ENCODE data around the gene TRAK1. TPM values are rescaled to one million over a fixed set of nuclear protein-coding genes. Genes with fewer than 3 reads are reported as not detected.

The TRAK1 gene
- total RNA-seq, 1 experiment from 2014 or later: 41.0 TPM

DNA sequence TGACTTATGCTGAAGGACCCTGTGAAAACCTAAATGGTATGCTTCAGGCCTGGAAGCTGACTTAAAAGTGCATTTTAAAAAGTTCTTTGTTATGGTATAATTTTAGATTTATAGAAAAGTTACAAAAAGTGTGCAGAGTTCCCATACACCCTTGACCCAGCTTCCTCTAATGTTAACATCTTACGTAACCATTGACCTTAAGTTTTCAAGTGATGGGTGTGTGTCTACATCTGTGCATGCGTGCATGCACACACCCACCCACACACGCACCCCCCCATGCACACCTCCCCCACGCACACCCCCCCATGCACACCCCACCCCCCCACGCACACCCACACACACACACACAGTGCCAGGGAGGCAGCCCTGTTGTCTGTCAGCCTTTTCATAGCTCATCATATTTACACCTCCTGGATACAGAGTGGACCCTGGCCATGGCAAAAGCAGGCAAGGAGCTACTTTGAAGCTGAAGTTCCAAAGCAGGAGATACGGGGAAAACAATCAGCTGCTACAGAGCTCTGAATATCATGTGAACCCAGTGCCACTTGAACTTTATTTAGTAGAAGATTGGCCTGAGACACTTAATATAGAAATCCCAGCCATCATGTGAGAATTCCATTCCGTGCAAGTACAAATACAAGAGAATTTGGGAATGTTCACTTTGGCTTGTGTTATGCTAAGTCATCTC, 30.0 kb upstream of the TRAK1 start:
- CTCF ChIA-PET: interaction anchor here (1.6 kb wide), 1 partner anchor 63 kb away, joined by 5 read pairs; no protein-coding TSS in a partner anchor
- no peaks in the 10 kb centered on the region for H3K9me3 Mint-ChIP-seq

More for the DNA sequence above, 30.0 kb upstream of the TRAK1 start:
- Mint-ChIP-seq H3K4me1 (peaks cover 63% of the 10 kb centered on the region), H3K36me3 (no peaks in the 10 kb centered on the region), H3K27me3 (ENCODE audit: low read depth) (no peaks in the 10 kb centered on the region), H3K4me3 (no peak overlapping the region), H3K27ac (peak overlapping the region; percentile 92; the same call in 1 of the 2 replicates)
- ATAC-seq (no peak), DNase-seq (ENCODE audit: low spot score) (no peak)
- POLR2A ChIA-PET: no interaction called here
- TF ChIP-seq ZNF232 (CRISPR knock-in tag; IDR thresholded peaks at IDR 0.05) (no peak), ESRRA (CRISPR knock-in tag; IDR thresholded peaks at IDR 0.05; ENCODE audit: borderline replicate concordance) (no peak), SOX15 (CRISPR knock-in tag; IDR thresholded peaks at IDR 0.05) (no peak), OVOL2 (CRISPR knock-in tag; IDR thresholded peaks at IDR 0.05; ENCODE audit: borderline replicate concordance) (no peak), TEAD1 (CRISPR knock-in tag; IDR thresholded peaks at IDR 0.05) (no peak), ZBTB21 (CRISPR knock-in tag; IDR thresholded peaks at IDR 0.05; ENCODE audit: borderline replicate concordance) (no peak), NR1H2 (CRISPR knock-in tag; IDR thresholded peaks at IDR 0.05) (no peak), SMAD3 (CRISPR knock-in tag; IDR thresholded peaks at IDR 0.05; ENCODE audit: borderline replicate concordance) (no peak), CREB1 (CRISPR knock-in tag; IDR thresholded peaks at IDR 0.05) (no peak), ZNF317 (CRISPR knock-in tag; IDR thresholded peaks at IDR 0.05; ENCODE audit: borderline replicate concordance, low read depth) (no peak), TP53 (CRISPR knock-in tag; IDR thresholded peaks at IDR 0.05) (no peak), FOXJ3 (CRISPR knock-in tag; IDR thresholded peaks at IDR 0.05; ENCODE audit: borderline replicate concordance) (no peak)
- TF ChIP-seq, protein P1, sequence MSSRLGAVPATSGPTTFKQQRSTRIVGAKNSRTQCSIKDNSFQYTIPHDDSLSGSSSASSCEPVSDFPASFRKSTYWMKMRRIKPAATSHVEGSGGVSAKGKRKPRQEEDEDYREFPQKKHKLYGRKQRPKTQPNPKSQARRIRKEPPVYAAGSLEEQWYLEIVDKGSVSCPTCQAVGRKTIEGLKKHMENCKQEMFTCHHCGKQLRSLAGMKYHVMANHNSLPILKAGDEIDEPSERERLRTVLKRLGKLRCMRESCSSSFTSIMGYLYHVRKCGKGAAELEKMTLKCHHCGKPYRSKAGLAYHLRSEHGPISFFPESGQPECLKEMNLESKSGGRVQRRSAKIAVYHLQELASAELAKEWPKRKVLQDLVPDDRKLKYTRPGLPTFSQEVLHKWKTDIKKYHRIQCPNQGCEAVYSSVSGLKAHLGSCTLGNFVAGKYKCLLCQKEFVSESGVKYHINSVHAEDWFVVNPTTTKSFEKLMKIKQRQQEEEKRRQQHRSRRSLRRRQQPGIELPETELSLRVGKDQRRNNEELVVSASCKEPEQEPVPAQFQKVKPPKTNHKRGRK (CRISPR knock-in tag; IDR thresholded peaks at IDR 0.05; ENCODE audit: borderline replicate concordance): no peak
- TF ChIP-seq, protein P2, sequence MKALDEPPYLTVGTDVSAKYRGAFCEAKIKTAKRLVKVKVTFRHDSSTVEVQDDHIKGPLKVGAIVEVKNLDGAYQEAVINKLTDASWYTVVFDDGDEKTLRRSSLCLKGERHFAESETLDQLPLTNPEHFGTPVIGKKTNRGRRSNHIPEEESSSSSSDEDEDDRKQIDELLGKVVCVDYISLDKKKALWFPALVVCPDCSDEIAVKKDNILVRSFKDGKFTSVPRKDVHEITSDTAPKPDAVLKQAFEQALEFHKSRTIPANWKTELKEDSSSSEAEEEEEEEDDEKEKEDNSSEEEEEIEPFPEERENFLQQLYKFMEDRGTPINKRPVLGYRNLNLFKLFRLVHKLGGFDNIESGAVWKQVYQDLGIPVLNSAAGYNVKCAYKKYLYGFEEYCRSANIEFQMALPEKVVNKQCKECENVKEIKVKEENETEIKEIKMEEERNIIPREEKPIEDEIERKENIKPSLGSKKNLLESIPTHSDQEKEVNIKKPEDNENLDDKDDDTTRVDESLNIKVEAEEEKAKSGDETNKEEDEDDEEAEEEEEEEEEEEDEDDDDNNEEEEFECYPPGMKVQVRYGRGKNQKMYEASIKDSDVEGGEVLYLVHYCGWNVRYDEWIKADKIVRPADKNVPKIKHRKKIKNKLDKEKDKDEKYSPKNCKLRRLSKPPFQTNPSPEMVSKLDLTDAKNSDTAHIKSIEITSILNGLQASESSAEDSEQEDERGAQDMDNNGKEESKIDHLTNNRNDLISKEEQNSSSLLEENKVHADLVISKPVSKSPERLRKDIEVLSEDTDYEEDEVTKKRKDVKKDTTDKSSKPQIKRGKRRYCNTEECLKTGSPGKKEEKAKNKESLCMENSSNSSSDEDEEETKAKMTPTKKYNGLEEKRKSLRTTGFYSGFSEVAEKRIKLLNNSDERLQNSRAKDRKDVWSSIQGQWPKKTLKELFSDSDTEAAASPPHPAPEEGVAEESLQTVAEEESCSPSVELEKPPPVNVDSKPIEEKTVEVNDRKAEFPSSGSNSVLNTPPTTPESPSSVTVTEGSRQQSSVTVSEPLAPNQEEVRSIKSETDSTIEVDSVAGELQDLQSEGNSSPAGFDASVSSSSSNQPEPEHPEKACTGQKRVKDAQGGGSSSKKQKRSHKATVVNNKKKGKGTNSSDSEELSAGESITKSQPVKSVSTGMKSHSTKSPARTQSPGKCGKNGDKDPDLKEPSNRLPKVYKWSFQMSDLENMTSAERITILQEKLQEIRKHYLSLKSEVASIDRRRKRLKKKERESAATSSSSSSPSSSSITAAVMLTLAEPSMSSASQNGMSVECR (CRISPR knock-in tag; IDR thresholded peaks at IDR 0.05; ENCODE audit: borderline replicate concordance): no peak
- TF ChIP-seq, protein P3, sequence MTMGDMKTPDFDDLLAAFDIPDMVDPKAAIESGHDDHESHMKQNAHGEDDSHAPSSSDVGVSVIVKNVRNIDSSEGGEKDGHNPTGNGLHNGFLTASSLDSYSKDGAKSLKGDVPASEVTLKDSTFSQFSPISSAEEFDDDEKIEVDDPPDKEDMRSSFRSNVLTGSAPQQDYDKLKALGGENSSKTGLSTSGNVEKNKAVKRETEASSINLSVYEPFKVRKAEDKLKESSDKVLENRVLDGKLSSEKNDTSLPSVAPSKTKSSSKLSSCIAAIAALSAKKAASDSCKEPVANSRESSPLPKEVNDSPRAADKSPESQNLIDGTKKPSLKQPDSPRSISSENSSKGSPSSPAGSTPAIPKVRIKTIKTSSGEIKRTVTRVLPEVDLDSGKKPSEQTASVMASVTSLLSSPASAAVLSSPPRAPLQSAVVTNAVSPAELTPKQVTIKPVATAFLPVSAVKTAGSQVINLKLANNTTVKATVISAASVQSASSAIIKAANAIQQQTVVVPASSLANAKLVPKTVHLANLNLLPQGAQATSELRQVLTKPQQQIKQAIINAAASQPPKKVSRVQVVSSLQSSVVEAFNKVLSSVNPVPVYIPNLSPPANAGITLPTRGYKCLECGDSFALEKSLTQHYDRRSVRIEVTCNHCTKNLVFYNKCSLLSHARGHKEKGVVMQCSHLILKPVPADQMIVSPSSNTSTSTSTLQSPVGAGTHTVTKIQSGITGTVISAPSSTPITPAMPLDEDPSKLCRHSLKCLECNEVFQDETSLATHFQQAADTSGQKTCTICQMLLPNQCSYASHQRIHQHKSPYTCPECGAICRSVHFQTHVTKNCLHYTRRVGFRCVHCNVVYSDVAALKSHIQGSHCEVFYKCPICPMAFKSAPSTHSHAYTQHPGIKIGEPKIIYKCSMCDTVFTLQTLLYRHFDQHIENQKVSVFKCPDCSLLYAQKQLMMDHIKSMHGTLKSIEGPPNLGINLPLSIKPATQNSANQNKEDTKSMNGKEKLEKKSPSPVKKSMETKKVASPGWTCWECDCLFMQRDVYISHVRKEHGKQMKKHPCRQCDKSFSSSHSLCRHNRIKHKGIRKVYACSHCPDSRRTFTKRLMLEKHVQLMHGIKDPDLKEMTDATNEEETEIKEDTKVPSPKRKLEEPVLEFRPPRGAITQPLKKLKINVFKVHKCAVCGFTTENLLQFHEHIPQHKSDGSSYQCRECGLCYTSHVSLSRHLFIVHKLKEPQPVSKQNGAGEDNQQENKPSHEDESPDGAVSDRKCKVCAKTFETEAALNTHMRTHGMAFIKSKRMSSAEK (CRISPR knock-in tag; IDR thresholded peaks at IDR 0.05; ENCODE audit: borderline replicate concordance): no peak
- TF ChIP-seq, protein P4, sequence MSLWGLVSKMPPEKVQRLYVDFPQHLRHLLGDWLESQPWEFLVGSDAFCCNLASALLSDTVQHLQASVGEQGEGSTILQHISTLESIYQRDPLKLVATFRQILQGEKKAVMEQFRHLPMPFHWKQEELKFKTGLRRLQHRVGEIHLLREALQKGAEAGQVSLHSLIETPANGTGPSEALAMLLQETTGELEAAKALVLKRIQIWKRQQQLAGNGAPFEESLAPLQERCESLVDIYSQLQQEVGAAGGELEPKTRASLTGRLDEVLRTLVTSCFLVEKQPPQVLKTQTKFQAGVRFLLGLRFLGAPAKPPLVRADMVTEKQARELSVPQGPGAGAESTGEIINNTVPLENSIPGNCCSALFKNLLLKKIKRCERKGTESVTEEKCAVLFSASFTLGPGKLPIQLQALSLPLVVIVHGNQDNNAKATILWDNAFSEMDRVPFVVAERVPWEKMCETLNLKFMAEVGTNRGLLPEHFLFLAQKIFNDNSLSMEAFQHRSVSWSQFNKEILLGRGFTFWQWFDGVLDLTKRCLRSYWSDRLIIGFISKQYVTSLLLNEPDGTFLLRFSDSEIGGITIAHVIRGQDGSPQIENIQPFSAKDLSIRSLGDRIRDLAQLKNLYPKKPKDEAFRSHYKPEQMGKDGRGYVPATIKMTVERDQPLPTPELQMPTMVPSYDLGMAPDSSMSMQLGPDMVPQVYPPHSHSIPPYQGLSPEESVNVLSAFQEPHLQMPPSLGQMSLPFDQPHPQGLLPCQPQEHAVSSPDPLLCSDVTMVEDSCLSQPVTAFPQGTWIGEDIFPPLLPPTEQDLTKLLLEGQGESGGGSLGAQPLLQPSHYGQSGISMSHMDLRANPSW (CRISPR knock-in tag; conservative IDR thresholded peaks at IDR 0.05; ENCODE audit: low read depth): no peak
- TF ChIP-seq, protein P5, sequence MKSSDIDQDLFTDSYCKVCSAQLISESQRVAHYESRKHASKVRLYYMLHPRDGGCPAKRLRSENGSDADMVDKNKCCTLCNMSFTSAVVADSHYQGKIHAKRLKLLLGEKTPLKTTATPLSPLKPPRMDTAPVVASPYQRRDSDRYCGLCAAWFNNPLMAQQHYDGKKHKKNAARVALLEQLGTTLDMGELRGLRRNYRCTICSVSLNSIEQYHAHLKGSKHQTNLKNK (CRISPR knock-in tag; IDR thresholded peaks at IDR 0.05): no peak
- TF ChIP-seq, protein P6, sequence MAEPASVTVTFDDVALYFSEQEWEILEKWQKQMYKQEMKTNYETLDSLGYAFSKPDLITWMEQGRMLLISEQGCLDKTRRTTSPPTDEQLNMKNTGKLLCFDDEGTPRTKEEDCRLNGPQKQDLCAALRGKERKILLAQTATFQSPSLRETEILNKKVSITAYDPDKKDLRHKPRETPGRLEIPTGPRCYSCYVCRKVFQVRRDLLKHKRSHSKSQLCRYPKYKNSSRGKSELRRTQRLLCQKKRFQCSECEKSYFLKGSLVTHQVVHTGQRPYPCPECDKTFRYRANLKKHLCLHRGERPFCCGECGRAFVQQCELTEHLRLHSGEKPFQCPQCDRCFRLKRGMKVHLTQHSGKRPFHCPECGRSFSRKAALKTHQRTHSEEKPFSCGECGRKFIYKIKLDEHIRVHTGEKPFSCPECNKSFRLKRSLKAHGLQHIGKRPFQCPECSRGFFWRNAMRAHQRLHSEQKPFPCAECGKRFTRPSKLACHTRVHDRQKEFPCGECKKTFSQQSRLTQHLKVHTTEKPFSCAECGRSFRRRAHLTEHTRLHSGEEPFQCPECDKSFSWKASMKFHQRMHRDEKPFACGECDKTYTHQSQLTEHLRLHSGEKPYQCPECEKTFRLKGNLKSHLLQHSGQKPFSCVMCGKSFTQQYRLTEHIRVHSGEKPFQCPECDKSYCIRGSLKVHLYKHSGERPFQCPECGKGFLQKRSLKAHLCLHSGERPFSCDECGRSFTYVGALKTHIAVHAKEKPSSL (CRISPR knock-in tag; conservative IDR thresholded peaks at IDR 0.05): no peak
- TF ChIP-seq, protein P7, sequence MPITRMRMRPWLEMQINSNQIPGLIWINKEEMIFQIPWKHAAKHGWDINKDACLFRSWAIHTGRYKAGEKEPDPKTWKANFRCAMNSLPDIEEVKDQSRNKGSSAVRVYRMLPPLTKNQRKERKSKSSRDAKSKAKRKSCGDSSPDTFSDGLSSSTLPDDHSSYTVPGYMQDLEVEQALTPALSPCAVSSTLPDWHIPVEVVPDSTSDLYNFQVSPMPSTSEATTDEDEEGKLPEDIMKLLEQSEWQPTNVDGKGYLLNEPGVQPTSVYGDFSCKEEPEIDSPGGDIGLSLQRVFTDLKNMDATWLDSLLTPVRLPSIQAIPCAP (CRISPR knock-in tag; IDR thresholded peaks at IDR 0.05): no peak
